Smooth muscle cell (in vitro differentiated cells): ENCODE data around the gene SCN2A. TPM values are rescaled to one million over a fixed set of nuclear protein-coding genes. Genes with fewer than 3 reads are reported as not detected.

Experiments
- DNase-seq: peaks from one replicate; lab custom pipeline; 2025; ENCODE audit not compliant: unreplicated experiment; lab: John Stamatoyannopoulos, UW
- H2AFZ ChIP-seq: fragments of 200-600 bp; sonication (generic); 2 replicates; pipeline ENCODE4 v1.6.0; 2016; ENCODE audit warnings: antibody characterized with exemption, low read depth, mild to moderate bottlenecking
- H3F3A ChIP-seq: fragments of 200-600 bp; sonication (generic); 2 replicates; pipeline ENCODE4 v1.6.0; 2017; ENCODE audit warnings: antibody characterized with exemption, low read depth
- H3K27ac ChIP-seq: fragments of 200-600 bp; sonication (generic); 2 replicates; pipeline ENCODE4 v1.5.1; 2016; ENCODE audit warnings: low read depth, mild to moderate bottlenecking
- H3K27me3 ChIP-seq: fragments of 200-600 bp; sonication (generic); 2 replicates; pipeline ENCODE4 v1.6.1; 2016; ENCODE audit warnings: low read depth, mild to moderate bottlenecking
- H3K36me3 ChIP-seq: fragments of 200-600 bp; sonication (generic); 2 replicates; pipeline ENCODE4 v1.5.1; 2016; ENCODE audit warnings: low read depth
- H3K4me1 ChIP-seq: fragments of 200-600 bp; sonication (generic); 2 replicates; pipeline ENCODE4 v1.5.1; 2016; ENCODE audit warnings: low read depth
- H3K4me2 ChIP-seq: fragments of 200-600 bp; sonication (generic); 2 replicates; pipeline ENCODE4 v1.6.0; 2016; ENCODE audit warnings: mild to moderate bottlenecking
- H3K4me3 ChIP-seq: fragments of 200-600 bp; sonication (generic); 2 replicates; pipeline ENCODE4 v1.5.1; 2016; ENCODE audit warnings: mild to moderate bottlenecking
- H3K79me2 ChIP-seq: fragments of 200-600 bp; sonication (generic); 2 replicates; pipeline ENCODE4 v1.6.0; 2016; ENCODE audit warnings: low read depth, mild to moderate bottlenecking
- H3K9ac ChIP-seq: fragments of 200-600 bp; sonication (generic); 2 replicates; pipeline ENCODE4 v1.6.0; 2016; ENCODE audit warnings: low read depth
- H3K9me3 ChIP-seq: fragments of 200-600 bp; sonication (generic); replicated peaks from 2 replicates; pipeline ENCODE4 v1.5.1; 2016; ENCODE audit warnings: low read depth
- H4K20me1 ChIP-seq: fragments of 200-600 bp; sonication (generic); 2 replicates; pipeline ENCODE4 v1.6.0; 2016; ENCODE audit warnings: low read depth
- CTCF ChIP-seq: fragments of 200-600 bp; sonication (generic); IDR thresholded peaks from 2 replicates; pipeline ENCODE4 v1.5.1; 2017; ENCODE audit warnings: borderline replicate concordance, mild to moderate bottlenecking, antibody characterized with exemption; ENCODE audit not compliant: insufficient read depth, poor library complexity, severe bottlenecking
- WGBS: methylation state at CpG from one replicate; pipeline ENCODE4 v1.1.7; 2016; ENCODE audit warnings: low lambda C conversion rate; 5-methylcytosine and 5-hydroxymethylcytosine counted together
- polyA plus RNA-seq: library from polyadenylated mRNA; unstranded; fragments of >200 nt; fragmentation: Nextera tagmentation; extraction: Ambion mirVana; gene quantifications from 2 replicates; pipeline ENCODE4 v1.2.1, GENCODE V29; 2016
- total RNA-seq: library from RNA; depleted of rRNA; stranded (reverse); fragments of >200 nt; gene quantifications from 2 replicates; pipeline ENCODE4 v1.2.3, GENCODE V29; 2014

The SCN2A gene
- total and polyA plus RNA-seq, 2 experiments from 2014 or later = 0.17 to 0.27 TPM

DNA sequence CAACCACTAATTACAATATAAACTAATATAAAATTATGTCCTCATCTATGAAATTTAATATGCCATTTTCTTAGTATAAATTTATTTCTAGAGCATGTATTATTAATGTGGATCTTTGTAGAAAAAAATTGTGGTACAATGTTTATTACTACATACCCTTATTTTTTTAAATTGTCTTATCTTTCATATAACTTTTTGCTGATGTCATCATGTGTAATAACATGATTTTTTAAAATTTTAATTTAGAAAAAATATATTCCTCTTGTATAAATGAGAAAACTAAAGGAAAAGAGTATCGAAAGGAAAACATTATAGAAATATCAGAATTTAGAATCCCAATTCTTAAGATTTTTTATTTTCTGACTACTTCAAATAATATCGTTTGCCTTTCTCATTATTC, 49.9 kb downstream of the SCN2A start:
- Histone ChIP-seq H4K20me1 (no peaks in the 10 kb centered on the region), H3K79me2 (no peaks in the 10 kb centered on the region), H3K4me1 (no peaks in the 10 kb centered on the region), H3F3A (no peaks in the 10 kb centered on the region), H3K36me3 (no peaks in the 10 kb centered on the region), H3K27me3 (no peaks in the 10 kb centered on the region), H3K9me3 (no peaks in the 10 kb centered on the region), H3K4me3 (no peak overlapping the region), H3K9ac (no peak overlapping the region), H3K27ac (no peak overlapping the region), H2AFZ (no peak overlapping the region), H3K4me2 (no peak overlapping the region)
- no peak for TF ChIP-seq CTCF
- 98% methylated on average over 2 of the region's 2 CpGs for WGBS
- DNase-seq = no peak

GRCh38 chr2:165293440-165294420, 54.5 kb downstream of the SCN2A start:
- no peaks in the 10 kb centered on the region for H3K27me3 ChIP-seq
- no peaks in the 10 kb centered on the region for H4K20me1 ChIP-seq
- H3K36me3 ChIP-seq = no peaks in the 10 kb centered on the region
- 30% methylated on average over 6 of the region's 6 CpGs for WGBS
- H3K79me2 ChIP-seq = no peaks in the 10 kb centered on the region
- no peaks in the 10 kb centered on the region for H3K9me3 ChIP-seq
- no peaks in the 10 kb centered on the region for H3F3A ChIP-seq
- H3K27ac ChIP-seq = no peak overlapping the region
- TF ChIP-seq CTCF = peak; percentile 68
- peak overlapping the region; percentile 77 for H3K4me2 ChIP-seq
- H3K9ac ChIP-seq = no peak overlapping the region
- H2AFZ ChIP-seq = peak overlapping the region; percentile 94
- H3K4me1 ChIP-seq = no peaks in the 10 kb centered on the region
- peak overlapping the region; percentile 43 for H3K4me3 ChIP-seq
- no peak for DNase-seq

DNA sequence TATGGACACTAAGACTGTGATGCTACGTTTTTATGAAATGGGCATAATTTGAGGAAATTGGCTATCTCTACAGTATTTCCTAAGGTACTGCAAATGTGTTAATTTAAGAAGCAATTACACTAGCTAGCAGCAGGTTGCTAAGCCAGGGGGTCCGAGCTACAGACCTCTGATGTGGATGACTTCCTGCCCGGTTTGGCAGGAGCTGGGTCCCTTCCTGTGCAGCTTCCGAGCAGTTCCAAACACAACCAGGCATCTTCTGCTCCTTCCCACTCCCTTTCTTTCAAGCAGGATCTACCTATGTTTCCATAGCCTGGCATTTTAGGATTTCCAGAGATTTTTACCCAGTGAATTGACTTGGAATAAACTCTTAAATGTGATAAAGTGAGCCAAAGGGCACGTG, 55.7 kb downstream of the SCN2A start:
- no peak overlapping the region for H3K9ac ChIP-seq
- no peak overlapping the region for H3K27ac ChIP-seq
- H3K4me3 ChIP-seq = peak overlapping the region; percentile 43
- H3K4me2 ChIP-seq = no peak overlapping the region
- no peaks in the 10 kb centered on the region for H3K9me3 ChIP-seq
- no peaks in the 10 kb centered on the region for H3F3A ChIP-seq
- no peaks in the 10 kb centered on the region for H4K20me1 ChIP-seq
- no peak for TF ChIP-seq CTCF
- H2AFZ ChIP-seq = peak overlapping the region; percentile 94
- no peaks in the 10 kb centered on the region for H3K27me3 ChIP-seq
- DNase-seq = no peak
- no peaks in the 10 kb centered on the region for H3K36me3 ChIP-seq
- no peaks in the 10 kb centered on the region for H3K4me1 ChIP-seq
- 90% methylated on average over 5 of the region's 5 CpGs for WGBS
- no peaks in the 10 kb centered on the region for H3K79me2 ChIP-seq
